ENCODE data around the gene ARHGEF25.
"Not testable (repeated sequence)": the region's sequence is repeated elsewhere in the genome, so short reads cannot be mapped to it uniquely, and the experiment has no call there.

The ARHGEF25 gene

DNA sequence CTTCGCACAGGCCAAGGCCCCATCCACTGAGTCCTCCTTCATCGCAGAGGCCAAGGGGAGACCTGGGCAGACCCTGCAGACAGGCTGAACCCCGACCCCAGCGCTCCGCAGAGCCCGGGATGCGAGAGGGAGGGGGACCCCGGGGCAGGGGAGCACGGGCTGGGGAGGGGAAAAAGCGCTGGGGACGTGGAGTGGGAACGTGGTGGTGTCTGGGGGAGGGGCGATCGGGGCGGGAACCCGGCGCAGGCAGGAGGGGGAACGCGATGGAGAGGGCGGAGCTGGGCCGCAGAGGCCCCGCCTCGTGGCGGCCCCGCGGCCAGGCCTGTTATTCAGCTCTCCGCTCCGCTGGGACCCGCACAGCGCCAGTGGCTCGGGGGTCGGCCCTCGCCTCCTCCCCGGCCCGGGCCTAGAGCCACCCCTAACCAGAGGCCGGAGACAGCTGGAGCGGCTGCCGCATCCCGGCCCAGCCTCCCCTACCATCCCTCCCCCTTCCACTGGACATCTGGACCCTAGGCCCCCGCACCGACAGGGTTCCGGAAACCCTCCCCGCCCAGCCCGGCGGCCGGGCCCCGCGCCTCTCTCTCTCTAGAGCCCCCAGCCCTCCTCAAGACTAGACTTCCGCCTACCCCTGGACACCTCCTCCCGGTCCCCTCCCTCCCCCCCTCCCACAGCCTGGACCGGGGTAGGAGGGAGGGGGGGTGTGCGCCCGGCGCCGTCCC, at the start of gene ARHGEF25:
Gene ARHGEF25, plus strand, starts transcription at position 328 of the 719 bp plus-strand sequence. CDS start 460 bp downstream, outside the sequence.
- DNase-seq: peak in 1 of 4 experiments; percentile 31

DNA sequence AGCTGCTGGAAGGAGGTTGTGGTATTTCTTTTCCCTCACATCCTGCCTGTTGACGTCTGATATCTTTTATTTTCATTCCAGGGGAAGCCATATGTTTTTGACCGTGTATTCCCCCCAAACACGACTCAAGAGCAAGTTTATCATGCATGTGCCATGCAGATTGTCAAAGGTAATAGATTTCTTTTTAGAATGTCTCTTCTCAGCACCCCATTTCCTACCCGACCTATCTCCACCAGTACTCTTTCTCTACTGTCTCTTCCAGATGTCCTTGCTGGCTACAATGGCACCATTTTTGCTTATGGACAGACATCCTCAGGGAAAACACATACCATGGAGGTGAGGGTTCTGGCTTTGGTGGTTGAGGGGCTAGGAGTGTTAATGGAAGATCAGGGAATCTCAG, 47.9 kb upstream of the ARHGEF25 start:
- DNase-seq: no peak

DNA sequence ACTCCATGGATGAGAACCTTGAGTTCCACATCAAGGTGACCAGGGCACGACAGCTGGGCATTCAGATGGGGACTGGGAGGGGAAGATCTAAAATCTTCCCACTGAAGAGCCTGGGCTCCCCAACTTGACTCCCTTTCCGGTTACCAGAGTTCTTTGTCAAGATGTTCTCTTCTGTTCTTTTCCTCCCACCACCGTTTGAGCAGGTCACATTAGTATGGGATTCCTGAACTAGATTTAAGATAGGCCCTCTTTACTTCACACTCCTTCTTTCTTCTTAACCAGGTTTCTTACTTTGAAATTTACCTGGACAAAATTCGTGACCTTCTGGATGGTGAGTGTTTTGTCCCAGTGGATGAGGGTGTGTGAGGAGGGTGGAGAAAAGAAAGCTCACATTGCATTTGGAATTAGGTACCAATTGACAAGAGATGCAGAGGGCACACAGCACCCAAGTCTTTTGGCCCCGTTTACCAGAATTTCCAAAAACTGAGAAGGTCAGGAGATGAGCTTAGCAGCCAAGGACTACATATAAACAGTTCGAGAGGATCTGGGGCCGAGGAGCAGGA, 47.0 kb upstream of the ARHGEF25 start:
- no peak for DNase-seq

- no peak for DNase-seq
These were observed 42.4 kb upstream of the ARHGEF25 start for GRCh38 chr12:57568838-57569237.

- DNase-seq: no peak
These were observed 41.4 kb upstream of the ARHGEF25 start for GRCh38 chr12:57569858-57570257.

DNA sequence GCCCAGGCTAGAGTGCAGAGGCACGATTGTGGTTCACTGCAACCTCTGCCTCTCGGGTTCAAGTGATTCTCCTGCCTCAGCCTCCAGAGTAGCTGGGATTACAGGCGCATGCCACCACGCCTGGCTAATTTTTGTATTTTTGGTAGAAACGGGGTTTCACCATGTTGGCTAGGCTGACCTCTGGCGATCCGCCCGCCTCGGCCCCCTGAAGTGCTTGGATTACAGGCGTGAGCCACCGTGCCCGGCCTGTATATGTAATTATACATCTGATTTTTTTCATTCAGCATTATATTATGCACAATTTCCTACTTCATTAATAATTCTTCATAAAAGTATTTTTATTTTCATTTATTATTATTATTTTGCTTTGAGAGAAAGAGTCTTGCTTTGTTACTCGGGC, 40.8 kb upstream of the ARHGEF25 start:
- DNase-seq: not testable (repeated sequence)

GRCh38 chr12:57571926-57572762, 39.1 kb upstream of the ARHGEF25 start:
- no peak for DNase-seq

GRCh38 chr12:57574795-57575194, 36.4 kb upstream of the ARHGEF25 start:
- DNase-seq: no peak

GRCh38 chr12:57575771-57576612, 35.2 kb upstream of the ARHGEF25 start:
- DNase-seq: no peak

DNA sequence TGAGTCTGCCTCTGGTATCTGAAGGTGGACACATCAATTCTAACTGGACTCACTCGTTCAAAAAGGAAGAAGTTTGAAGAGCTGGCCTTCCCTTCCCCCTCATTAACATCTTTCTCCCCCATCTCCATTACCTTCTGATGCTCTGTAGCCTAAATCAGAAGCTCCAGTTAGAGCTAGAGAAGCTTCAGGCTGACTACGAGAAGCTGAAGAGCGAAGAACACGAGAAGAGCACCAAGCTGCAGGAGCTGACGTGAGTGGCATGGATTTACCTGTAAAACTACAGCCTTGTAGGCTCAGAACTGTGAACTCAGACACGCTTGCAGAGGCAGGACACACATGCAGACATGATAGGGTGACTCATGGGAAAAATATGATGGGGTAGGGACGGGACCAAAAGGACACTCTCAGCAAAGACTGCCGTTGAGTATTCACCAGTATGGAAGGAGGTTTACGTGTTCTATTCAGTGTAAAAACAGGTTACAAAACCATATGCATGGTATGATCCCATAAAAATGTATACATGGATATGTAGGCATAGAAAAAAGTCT, 34.5 kb upstream of the ARHGEF25 start:
- no peak for DNase-seq

DNA sequence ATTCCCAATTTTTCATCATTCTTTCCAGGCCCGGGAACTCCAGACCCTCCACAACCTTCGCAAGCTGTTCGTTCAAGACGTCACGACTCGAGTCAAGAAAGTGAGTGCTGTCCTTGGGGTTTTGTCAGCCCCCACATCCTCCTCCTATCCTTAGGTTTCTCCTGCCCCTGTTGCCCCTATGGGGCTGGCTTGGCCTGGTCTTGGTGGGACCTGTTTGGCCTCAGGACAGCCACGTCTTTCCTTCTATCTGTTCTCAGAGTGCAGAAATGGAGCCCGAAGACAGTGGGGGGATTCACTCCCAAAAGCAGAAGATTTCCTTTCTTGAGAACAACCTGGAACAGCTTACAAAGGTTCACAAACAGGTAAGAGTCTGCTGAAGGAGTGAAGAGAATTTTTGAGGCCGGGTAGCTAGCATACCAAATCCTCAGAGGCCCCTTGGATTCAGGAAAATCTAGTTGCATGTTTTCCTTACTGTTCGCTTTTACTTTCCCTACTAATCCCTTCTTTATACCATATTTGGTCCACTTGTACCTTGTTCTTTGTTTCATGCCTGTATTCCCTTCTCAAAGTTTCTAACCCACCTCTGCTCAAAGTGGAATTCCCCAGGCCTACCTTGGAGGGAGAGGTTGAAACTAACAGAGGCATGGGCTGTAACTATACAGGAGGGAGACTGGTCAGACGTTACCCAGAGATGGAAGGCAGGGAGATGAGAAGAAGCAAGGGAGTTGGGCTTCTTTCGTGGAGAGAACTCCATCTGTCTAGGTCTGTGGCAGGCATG, 33.1 kb upstream of the ARHGEF25 start:
- DNase-seq: no peak

DNA sequence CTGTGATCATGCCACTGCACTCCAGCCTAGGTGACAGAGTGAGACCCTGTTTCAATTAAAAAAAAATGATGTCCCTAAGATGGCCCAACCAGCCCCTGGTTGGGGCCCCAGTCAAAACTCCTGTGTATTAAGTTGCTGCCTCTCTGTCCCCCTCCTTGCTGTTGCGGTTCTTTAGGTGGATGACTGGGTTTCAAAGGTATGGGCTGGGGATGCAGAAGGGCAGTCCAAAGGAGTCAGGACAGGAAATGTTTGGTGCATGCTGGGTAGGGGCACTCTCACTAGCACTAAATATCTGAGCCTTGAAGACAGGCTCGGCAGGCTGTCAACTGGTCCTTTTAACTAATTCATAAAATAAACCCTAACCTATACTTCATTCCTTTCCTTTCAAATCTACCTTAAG, 32.2 kb upstream of the ARHGEF25 start:
- DNase-seq: no peak

GRCh38 chr12:57579677-57580465, 31.4 kb upstream of the ARHGEF25 start:
- no peak for DNase-seq

- no peak for DNase-seq
These were observed 30.8 kb upstream of the ARHGEF25 start for GRCh38 chr12:57580466-57580795.

DNA sequence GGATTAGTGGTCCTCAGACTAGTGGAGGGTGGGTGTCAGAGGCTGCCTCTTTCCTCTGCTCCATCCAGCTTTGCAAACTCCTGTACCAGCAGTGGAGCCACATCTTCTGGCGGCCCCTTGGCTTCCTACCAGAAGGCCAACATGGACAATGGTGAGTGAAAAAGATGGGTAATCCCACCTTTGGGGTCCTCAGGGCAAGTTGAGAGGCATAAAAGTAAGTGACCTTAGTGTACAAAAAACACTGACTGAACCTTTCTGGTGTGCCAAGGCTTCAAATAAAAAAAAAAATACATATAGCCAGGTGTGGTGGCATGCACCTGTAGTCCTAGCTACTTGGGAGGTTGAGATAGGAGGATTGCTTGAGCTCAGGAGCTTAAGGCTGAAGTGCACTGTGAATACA, 29.4 kb upstream of the ARHGEF25 start:
- no peak for DNase-seq

- DNase-seq: no peak
These were observed 28.8 kb upstream of the ARHGEF25 start for GRCh38 chr12:57582440-57582839.

DNA sequence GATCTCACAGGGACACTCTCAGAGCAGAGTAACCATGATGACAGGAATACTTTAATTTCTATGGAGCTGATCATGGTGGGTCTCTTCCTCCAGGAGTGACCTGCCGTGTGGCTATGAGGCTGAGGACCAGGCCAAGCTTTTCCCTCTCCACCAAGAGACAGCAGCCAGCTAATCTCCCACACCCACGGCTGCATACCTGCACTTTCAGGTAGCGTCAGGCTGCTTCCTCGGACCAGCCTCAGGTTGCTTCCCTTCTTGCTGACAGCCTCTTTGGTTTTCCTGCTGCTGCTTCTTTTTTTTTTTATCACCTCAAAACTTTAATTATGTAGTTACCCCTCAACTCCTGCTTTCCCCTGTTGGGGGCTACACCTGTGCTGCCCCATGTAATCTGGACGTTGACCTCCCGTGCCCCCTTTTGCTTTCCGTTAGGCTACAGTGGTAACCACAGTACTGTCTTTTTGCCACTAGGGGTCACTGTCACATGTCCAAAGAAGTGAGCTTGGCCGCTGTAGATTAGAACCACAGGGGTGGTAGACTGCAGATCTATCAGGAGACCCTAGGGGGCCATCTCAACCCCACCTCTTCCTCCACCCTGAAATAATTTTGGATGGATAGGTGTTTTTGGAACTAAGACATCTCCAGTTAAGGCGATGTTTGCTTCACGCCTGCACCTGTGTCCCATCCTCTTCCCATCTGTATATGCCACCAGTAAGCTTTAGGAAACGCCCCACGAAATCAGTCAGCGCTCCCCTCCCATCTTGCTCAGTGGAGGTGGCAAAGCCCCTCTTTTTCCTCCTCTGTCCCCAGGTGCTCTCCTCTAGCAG, 28.0 kb upstream of the ARHGEF25 start:
- peak; percentile 7 to 35 (median 16) for DNase-seq

- DNase-seq: no peak
These were observed 27.2 kb upstream of the ARHGEF25 start for GRCh38 chr12:57584050-57584449.

- no peak for DNase-seq
These were observed 26.5 kb upstream of the ARHGEF25 start for GRCh38 chr12:57584690-57585089.

DNA sequence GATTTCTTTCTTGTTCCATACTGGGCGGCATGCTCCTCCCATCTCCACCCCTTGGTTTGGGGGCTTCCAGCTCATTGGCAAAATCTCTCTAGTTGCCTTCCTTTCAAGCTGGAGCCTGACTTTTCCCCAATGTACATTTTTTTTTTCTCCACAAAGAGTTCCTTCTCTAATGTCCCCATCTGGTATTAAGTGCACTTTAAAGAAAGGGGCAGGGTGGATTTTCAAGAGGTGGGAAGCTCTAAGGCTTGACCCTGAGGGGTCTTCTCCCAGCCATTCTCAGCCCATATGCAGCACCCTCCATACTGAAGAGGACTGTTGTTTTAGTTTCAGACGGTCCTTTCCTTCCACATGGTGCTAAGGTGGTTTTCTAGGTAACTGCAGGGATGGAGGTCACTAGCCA, 26.1 kb upstream of the ARHGEF25 start:
- DNase-seq: no peak

Measured in activated naive CD4-positive, alpha-beta T cell (primary cell).